ENCODE data around the gene APRT. TPM values are rescaled to one million over a fixed set of nuclear protein-coding genes. Genes with fewer than 3 reads are reported as not detected.

Gene APRT
- total and polyA plus RNA-seq, 9 donors, result 61.2 to 83.0 (median 65.9) TPM

DNA sequence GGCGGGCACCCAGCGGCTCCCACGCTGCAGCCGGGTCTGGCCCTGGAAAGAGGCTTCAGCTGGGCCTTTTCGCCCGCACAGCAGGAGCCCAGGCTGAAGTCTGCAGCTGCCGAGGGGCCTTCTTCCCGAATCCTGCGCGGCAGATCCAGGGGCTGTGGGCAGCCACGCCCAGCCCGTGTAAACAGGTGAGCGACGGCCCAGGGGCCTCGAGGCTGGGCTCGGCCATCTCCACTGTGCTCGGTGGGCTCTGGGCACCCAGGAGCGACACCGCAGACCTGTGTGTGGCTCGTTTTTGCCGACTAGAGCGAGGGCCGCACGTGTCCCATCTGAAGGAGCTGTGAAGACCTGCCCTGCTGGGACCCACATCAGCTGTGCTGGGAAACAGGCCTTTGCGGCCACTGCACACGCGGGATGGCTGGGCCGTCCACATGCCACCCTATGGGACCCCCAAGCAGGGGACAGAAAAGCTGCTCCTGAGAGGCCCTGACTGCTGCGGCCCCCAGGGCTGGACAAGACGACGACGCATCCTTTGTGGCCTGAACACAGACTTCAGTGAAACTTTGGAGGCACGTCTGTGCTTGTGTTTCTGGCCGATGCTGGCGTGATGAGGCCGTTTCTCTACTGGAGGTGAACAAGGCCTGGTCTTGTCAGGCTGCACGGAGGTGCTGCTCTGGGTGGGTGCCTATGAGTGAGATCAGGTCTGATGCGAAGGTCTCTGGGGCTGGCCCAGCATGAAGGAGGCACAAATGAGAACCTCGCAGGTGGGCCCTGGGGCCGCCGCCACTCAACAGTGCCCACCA is 5.2 kb upstream of the APRT start:
- H3K27me3 ChIP-seq (ENCODE audit: control insufficient read depth, insufficient read depth, low read length), result no peaks in the 10 kb centered on the region
- H3K9me3 ChIP-seq (replicated peaks; ENCODE audit: control insufficient read depth, low read depth, low read length), result no peaks in the 10 kb centered on the region
- no peak for DNase-seq
- H3K36me3 ChIP-seq (ENCODE audit: control insufficient read depth, insufficient read depth, low read length), result peaks cover 11% of the 10 kb centered on the region
- 85% methylated on average over 35 of the region's 41 CpGs for WGBS (ENCODE audit: insufficient coverage)
- peaks cover 21% of the 10 kb centered on the region for H3K4me1 ChIP-seq (ENCODE audit: control insufficient read depth, insufficient read depth, low read length)
- no peak overlapping the region for H3K4me3 ChIP-seq (ENCODE audit: low read length)
- H3K27ac ChIP-seq (ENCODE audit: low read length), result no peak overlapping the region

DNA sequence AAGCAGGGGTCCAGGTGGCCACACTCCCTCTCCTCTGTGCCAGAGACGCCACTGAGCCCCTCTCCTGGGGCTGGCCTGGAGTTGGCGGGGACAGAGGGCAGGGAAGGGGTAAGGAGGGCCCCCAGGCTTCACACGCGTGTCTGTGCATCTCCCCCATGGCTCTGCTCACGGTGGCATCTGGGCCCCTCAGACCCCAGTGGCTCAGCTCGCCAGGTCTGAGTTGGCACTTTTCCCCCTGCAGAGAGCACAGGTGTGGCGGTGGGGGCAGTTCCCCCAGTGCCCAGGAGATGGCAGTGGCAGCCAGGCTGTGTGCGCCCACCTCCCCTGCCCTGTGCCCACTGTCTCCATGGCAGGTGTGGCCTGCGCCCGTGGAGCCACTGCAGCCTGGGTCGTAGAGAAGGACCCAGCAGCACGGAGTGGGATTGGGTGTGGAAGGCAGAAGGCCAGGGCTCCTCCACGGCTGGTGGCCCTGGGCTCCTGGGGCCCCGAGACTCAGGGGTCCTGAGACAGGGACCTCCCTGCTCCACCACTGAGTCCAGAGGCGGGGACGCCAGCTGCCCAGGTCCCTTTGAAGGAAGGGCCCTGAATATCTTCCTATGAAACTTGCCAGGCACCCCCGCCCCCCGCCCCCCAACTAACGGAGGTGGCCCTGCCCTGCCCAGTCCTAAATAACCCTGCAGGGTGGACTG is 4.3 kb upstream of the APRT start:
- H3K4me3 ChIP-seq (ENCODE audit: low read length), result no peak overlapping the region
- H3K4me1 ChIP-seq (ENCODE audit: control insufficient read depth, insufficient read depth, low read length), result peaks cover 23% of the 10 kb centered on the region
- H3K9me3 ChIP-seq (replicated peaks; ENCODE audit: control insufficient read depth, low read depth, low read length), result no peaks in the 10 kb centered on the region
- no peak overlapping the region for H3K27ac ChIP-seq (ENCODE audit: low read length)
- H3K27me3 ChIP-seq (ENCODE audit: control insufficient read depth, insufficient read depth, low read length), result no peaks in the 10 kb centered on the region
- peaks cover 2% of the 10 kb centered on the region for H3K36me3 ChIP-seq (ENCODE audit: control insufficient read depth, insufficient read depth, low read length)
- WGBS (ENCODE audit: insufficient coverage), result 55% methylated on average over 16 of the region's 19 CpGs
- DNase-seq, result no peak

DNA sequence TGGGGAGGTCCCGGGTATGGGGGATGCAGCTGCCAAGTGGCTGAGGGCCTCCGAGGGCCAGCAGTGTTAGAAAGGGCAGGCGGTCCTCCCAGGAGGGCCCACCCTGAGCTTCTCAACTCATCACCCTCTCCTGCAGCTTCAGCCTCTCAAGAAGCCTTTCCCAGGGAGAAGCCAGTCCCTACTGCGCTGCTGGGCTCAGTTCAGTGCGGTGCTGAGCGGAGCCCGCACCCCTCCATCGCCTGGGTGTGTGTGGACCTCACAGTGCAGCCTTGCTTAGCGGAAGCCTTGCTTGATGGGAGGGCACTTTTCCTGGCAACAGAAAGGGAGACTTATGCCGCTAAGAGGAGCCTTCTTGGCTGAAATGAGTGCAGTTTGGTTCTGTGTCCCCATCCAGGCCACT is 3.5 kb upstream of the APRT start:
- Histone ChIP-seq H3K9me3 (replicated peaks; ENCODE audit: control insufficient read depth, low read depth, low read length) (no peaks in the 10 kb centered on the region), H3K36me3 (ENCODE audit: control insufficient read depth, insufficient read depth, low read length) (peaks cover 1% of the 10 kb centered on the region), H3K4me3 (ENCODE audit: low read length) (no peak overlapping the region), H3K4me1 (ENCODE audit: control insufficient read depth, insufficient read depth, low read length) (peaks cover 27% of the 10 kb centered on the region), H3K27ac (ENCODE audit: low read length) (no peak overlapping the region), H3K27me3 (ENCODE audit: control insufficient read depth, insufficient read depth, low read length) (no peaks in the 10 kb centered on the region)
- no peak for DNase-seq
- WGBS (ENCODE audit: insufficient coverage), result 88% methylated on average over 7 of the region's 10 CpGs

DNA sequence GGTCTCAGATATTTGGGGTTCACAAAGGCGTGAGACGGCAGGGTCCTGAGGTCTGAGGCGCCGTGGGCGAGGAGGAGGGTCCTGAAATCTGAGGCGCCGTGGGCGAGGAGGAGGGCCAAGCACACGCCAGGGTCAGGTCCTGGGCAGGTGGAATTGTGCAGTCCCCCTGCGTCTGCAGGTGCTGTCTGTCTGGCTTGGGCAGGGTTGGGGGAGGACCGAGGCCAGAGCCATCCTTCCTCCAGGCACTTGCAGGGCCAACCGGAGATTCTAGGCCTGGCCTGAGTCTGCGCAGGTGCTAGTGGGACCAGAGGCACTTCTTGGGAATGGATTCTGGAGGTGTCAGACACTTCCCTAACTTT is 2.4 kb upstream of the APRT start:
- Histone ChIP-seq H3K4me1 (ENCODE audit: control insufficient read depth, insufficient read depth, low read length) (peaks cover 38% of the 10 kb centered on the region), H3K4me3 (ENCODE audit: low read length) (no peak overlapping the region), H3K9me3 (replicated peaks; ENCODE audit: control insufficient read depth, low read depth, low read length) (no peaks in the 10 kb centered on the region), H3K36me3 (ENCODE audit: control insufficient read depth, insufficient read depth, low read length) (peaks cover 12% of the 10 kb centered on the region), H3K27ac (ENCODE audit: low read length) (no peak overlapping the region), H3K27me3 (ENCODE audit: control insufficient read depth, insufficient read depth, low read length) (no peaks in the 10 kb centered on the region)
- 87% methylated on average over 10 of the region's 13 CpGs for WGBS (ENCODE audit: insufficient coverage)
- no peak for DNase-seq

DNA sequence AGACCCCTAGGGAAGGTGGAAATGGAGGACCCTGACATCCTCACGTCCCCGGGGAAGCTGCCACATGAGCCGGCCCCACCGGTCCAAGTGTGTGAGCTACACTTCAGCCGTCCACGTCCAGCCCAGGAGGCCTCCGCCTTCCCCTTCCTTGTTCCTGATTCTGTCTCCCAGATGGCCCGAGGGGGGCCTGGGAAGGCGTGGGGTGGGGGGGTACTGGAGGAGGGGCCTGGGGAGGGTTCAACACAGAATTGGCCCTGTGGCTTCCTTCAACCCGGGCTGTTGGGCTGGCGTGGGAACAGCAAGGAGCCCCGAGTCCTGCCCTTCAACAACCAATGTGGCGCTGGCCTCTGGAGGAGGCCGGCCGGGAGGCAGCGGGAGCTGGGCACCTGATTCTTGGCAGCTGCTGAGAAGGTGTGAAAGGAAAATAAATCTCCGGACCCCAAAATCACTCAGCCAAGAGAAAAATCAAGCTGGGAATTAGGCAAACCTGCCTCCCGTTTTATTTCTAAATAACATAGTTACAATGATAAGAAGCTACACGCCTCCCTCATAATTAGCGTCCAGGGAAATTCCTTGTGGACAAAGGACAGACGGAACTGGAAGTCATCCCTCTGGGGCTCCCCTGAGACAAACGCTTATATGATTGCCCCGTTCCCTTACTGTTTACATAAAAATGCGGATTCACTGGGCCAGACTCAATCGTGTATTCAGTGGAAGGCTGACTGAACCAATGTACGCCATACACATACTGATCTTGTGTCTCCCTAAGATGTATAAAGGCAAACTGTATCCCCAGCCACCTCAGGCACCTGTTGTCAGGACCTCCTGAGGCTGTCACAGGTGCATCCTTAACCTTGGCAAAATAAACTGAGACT is 1.8 kb upstream of the APRT start:
- Histone ChIP-seq H3K4me1 (ENCODE audit: control insufficient read depth, insufficient read depth, low read length) (peaks cover 40% of the 10 kb centered on the region), H3K36me3 (ENCODE audit: control insufficient read depth, insufficient read depth, low read length) (peaks cover 16% of the 10 kb centered on the region), H3K27me3 (ENCODE audit: control insufficient read depth, insufficient read depth, low read length) (no peaks in the 10 kb centered on the region), H3K9me3 (replicated peaks; ENCODE audit: control insufficient read depth, low read depth, low read length) (no peaks in the 10 kb centered on the region), H3K4me3 (ENCODE audit: low read length) (no peak overlapping the region), H3K27ac (ENCODE audit: low read length) (no peak overlapping the region)
- WGBS (ENCODE audit: insufficient coverage), result 44% methylated on average over 6 of the region's 26 CpGs
- no peak for DNase-seq

DNA sequence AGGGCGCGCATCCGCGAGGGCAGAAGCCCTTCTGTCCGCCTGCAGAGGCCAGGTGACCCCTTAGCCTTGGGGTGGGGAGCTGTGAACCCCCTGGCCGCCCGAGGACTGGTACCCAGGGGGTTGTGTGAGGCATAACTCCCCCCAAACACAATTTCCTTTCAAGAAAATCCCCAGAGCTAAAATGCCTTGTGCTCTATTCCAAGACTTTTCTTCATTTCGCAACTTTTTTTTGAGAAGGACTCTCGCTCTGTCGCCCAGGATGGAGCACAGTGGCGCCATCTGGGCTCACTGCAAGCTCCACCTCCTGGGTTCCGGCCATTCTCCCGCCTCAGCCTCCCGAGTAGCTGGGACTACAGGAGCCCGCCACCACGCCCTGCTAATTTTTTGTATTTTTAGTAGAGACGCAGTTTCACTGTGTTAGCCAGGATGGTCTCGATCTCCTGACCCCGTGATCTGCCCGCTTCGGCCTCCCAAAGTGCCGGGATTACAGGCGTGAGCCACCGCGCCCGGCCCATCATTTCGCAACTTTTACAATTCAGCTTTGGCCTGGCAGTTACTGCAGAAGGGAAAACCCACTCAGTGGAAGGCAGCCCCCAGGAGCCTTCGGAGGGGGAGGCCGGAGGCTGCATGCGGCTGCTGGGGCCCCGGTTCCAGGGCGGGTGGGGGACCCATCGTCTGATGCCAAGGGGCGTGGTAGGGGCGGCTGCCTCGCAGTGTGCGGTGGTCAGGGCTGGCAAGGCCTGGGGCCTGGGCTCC is 963 bp upstream of the APRT start:
- peaks cover 48% of the 10 kb centered on the region for H3K4me1 ChIP-seq (ENCODE audit: control insufficient read depth, insufficient read depth, low read length)
- peak; percentile 76 for DNase-seq

DNA sequence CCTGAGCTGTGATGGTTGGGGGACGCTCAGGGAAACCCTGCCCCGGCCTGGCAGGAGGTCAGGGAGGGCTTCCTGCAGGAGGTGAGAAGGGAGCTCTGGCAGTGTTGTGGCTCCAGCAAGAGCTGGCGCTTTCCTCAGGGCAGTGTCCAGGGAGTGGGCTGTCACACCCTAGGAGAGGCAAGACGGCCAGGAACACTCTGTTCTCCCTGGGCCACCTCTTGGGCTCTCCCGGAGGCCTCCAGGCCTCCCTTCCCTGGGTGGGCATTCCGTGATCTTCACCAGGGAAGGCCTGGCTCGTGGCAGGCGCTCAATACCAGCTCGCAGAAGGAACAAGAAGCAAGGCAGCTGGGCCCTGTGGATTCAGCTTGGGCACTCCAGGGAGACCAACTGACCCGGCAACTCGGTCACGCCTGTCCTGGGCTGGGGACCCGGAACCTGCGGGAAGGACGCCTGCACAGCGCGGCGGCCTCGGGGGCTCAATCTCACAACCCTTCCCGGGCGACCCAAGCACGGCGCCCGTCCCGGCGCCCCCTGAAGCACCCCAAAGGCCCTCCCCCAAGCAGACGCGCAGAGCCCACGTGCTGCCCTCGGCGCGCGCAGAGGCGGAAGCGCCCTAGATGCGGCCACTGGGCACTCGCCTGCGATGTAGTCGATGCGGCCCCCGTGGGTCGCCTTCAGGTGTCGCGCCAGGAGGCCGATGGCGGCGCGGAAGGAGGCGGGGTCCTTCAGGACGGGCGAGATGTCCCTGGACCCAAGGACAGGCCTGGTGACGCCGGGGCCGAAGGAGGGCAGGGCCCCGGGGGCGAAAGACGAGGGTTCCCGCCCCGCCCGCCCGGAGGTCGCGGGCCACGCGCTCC is 588 bp downstream of the APRT start:
- Histone ChIP-seq H3K27me3 (ENCODE audit: control insufficient read depth, insufficient read depth, low read length) (no peaks in the 10 kb centered on the region), H3K36me3 (ENCODE audit: control insufficient read depth, insufficient read depth, low read length) (peaks cover 30% of the 10 kb centered on the region), H3K4me3 (ENCODE audit: low read length) (peak overlapping the region; percentile 68), H3K9me3 (replicated peaks; ENCODE audit: control insufficient read depth, low read depth, low read length) (no peaks in the 10 kb centered on the region), H3K4me1 (ENCODE audit: control insufficient read depth, insufficient read depth, low read length) (peaks cover 62% of the 10 kb centered on the region), H3K27ac (ENCODE audit: low read length) (peak overlapping the region; percentile 90)
- DNase-seq, result peak; percentile 95
- 1% methylated on average over 65 of the region's 65 CpGs for WGBS (ENCODE audit: insufficient coverage)

More for the DNA sequence above, 963 bp upstream of the APRT start:
- H3K36me3 ChIP-seq (ENCODE audit: control insufficient read depth, insufficient read depth, low read length), result peaks cover 24% of the 10 kb centered on the region
- no peaks in the 10 kb centered on the region for H3K27me3 ChIP-seq (ENCODE audit: control insufficient read depth, insufficient read depth, low read length)
- peak overlapping the region; percentile 34 for H3K4me3 ChIP-seq (ENCODE audit: low read length)
- WGBS (ENCODE audit: insufficient coverage), result 40% methylated on average over 25 of the region's 37 CpGs
- H3K9me3 ChIP-seq (replicated peaks; ENCODE audit: control insufficient read depth, low read depth, low read length), result no peaks in the 10 kb centered on the region
- peak overlapping the region; percentile 85 for H3K27ac ChIP-seq (ENCODE audit: low read length)

DNA sequence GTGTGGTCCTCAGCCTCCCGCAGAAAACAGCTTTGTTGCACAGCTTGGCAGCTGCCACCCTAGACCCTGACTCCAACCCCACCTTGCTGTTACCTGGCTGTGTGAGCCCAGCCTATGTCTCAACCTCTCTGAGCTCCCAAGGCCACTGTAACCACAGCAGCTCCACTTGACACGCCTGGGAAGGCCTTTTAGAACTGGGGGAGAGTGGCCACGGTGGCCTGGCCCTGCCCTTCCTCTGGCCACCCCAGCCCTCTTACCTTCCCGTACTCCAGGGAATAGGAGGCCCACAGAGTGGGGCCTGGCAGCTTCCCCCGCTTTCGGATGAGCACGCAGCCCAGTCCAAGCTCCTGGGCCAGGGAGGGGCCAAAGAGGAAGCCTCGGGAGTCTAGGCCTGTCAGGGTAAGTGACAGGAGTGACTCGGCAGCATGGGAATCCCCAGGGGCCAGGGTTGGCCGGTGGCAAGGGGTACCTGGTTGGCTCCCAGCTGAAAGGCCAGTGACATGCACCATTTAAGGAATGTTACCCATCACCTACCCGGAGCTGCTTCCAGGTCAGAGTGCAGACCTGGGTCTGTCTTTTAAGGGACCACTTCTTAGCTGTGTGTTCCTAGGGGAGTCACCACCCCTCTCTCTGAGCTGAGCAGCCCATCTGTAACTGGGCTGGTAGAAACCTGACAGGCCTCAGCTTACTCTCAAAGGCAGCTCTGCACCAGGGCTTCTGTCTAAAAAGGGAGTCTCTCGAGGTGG is 1.4 kb downstream of the APRT start:
- peak; percentile 30 for DNase-seq
- peak overlapping the region; percentile 68 for H3K4me3 ChIP-seq (ENCODE audit: low read length)
- H3K27me3 ChIP-seq (ENCODE audit: control insufficient read depth, insufficient read depth, low read length), result no peaks in the 10 kb centered on the region
- H3K27ac ChIP-seq (ENCODE audit: low read length), result peak overlapping the region; percentile 78
- WGBS (ENCODE audit: insufficient coverage), result 7% methylated on average over 7 of the region's 12 CpGs
- H3K36me3 ChIP-seq (ENCODE audit: control insufficient read depth, insufficient read depth, low read length), result peaks cover 38% of the 10 kb centered on the region
- no peaks in the 10 kb centered on the region for H3K9me3 ChIP-seq (replicated peaks; ENCODE audit: control insufficient read depth, low read depth, low read length)
- H3K4me1 ChIP-seq (ENCODE audit: control insufficient read depth, insufficient read depth, low read length), result peaks cover 58% of the 10 kb centered on the region
